Muscle layer of colon (tissue), 2 donors: ENCODE data around the gene PDE6B.

Experiments
- H3K27ac ChIP-seq: one replicate; pipeline ENCODE4 v1.7.0; 2013; ENCODE audit warnings: low read depth, mild to moderate bottlenecking, low read length, moderate library complexity
- H3K27me3 ChIP-seq, 2 donors: one replicate each; pipeline ENCODE4 v1.7.0; 2013; ENCODE audit warnings: low read length in 2 of 2, mild to moderate bottlenecking in 2 of 2; ENCODE audit not compliant: insufficient read depth in 2 of 2, control insufficient read depth in 1 of 2
- H3K36me3 ChIP-seq: one replicate; pipeline ENCODE4 v1.7.0; 2013; ENCODE audit warnings: mild to moderate bottlenecking, low read length; ENCODE audit not compliant: insufficient read depth
- H3K4me1 ChIP-seq: one replicate; pipeline ENCODE4 v1.7.0; 2013; ENCODE audit warnings: mild to moderate bottlenecking, low read length; ENCODE audit not compliant: insufficient read depth
- H3K4me3 ChIP-seq, 2 donors: one replicate each; pipeline ENCODE4 v1.7.0; 2013; ENCODE audit warnings: low read length in 2 of 2, low read depth in 1 of 2, mild to moderate bottlenecking in 1 of 2, moderate library complexity in 1 of 2
- H3K9ac ChIP-seq: one replicate; pipeline ENCODE4 v1.7.0; 2013; ENCODE audit warnings: low read length
- H3K9me3 ChIP-seq: one replicate; pipeline ENCODE4 v1.7.0; 2013; ENCODE audit warnings: mild to moderate bottlenecking, low read length
- donor health status: abdominal sarcoma.
- donor health status: Adenocarcinoma of cecum.

PDE6B gene

GRCh38 chr4:624705-625590 lies at the start of gene PDE6B:
Gene PDE6B, plus strand, starts transcription at chr4:625573. Its CDS starts 54 bp downstream, at chr4:625627.
- H3K4me3 ChIP-seq = no peak within 1 kb of the TSS
- no peak within 1 kb of the TSS for H3K9ac ChIP-seq
- no peak within 1 kb of the TSS for H3K27ac ChIP-seq
- no peaks in the 10 kb centered on the region for H3K9me3 ChIP-seq
- peaks cover 0 to 10% of the 10 kb centered on the region in 2 donors for H3K27me3 ChIP-seq
- H3K36me3 ChIP-seq = no peaks in the 10 kb centered on the region
- no peaks in the 10 kb centered on the region for H3K4me1 ChIP-seq

GRCh38 chr4:576245-576821 lies 49.0 kb upstream of the PDE6B start, which contains the start of gene TMEM271:
Gene TMEM271, minus strand, starts transcription at chr4:576295. Its CDS starts 233 bp downstream, at chr4:576062.
- no peak within 1 kb of the TSS for H3K4me3 ChIP-seq
- no peaks in the 10 kb centered on the region for H3K9me3 ChIP-seq
- no peak within 1 kb of the TSS for H3K9ac ChIP-seq
- H3K4me1 ChIP-seq = no peaks in the 10 kb centered on the region
- no peaks in the 10 kb centered on the region for H3K36me3 ChIP-seq
- peaks cover 18 to 61% of the 10 kb centered on the region in 2 donors for H3K27me3 ChIP-seq
- H3K27ac ChIP-seq = no peak within 1 kb of the TSS

GRCh38 chr4:576991-577498 lies 48.3 kb upstream of the PDE6B start:
- Histone ChIP-seq H3K4me3 (no peak overlapping the region), H3K4me1 (no peaks in the 10 kb centered on the region), H3K27ac (no peak overlapping the region), H3K27me3 (peaks cover 18 to 58% of the 10 kb centered on the region in 2 donors), H3K36me3 (no peaks in the 10 kb centered on the region), H3K9me3 (no peaks in the 10 kb centered on the region), H3K9ac (no peak overlapping the region)

- no peak overlapping the region for H3K4me3 ChIP-seq
- no peaks in the 10 kb centered on the region for H3K4me1 ChIP-seq
- no peak overlapping the region for H3K9ac ChIP-seq
- H3K27me3 ChIP-seq = peaks cover 18 to 50% of the 10 kb centered on the region in 2 donors
- no peaks in the 10 kb centered on the region for H3K36me3 ChIP-seq
- no peaks in the 10 kb centered on the region for H3K9me3 ChIP-seq
- no peak overlapping the region for H3K27ac ChIP-seq
Measured at GRCh38 chr4:577499-578450, 47.6 kb upstream of the PDE6B start.

- peaks cover 9 to 41% of the 10 kb centered on the region in 2 donors for H3K27me3 ChIP-seq
- no peak overlapping the region for H3K9ac ChIP-seq
- H3K27ac ChIP-seq = no peak overlapping the region
- H3K4me1 ChIP-seq = no peaks in the 10 kb centered on the region
- H3K4me3 ChIP-seq = no peak overlapping the region
- no peaks in the 10 kb centered on the region for H3K9me3 ChIP-seq
- no peaks in the 10 kb centered on the region for H3K36me3 ChIP-seq
Measured at GRCh38 chr4:578451-579443, 46.6 kb upstream of the PDE6B start.

GRCh38 chr4:579543-580175 lies 45.7 kb upstream of the PDE6B start:
- H3K27me3 ChIP-seq = peaks cover under 1 to 32% of the 10 kb centered on the region in 2 donors
- no peak overlapping the region for H3K4me3 ChIP-seq
- H3K4me1 ChIP-seq = no peaks in the 10 kb centered on the region
- H3K27ac ChIP-seq = no peak overlapping the region
- H3K36me3 ChIP-seq = no peaks in the 10 kb centered on the region
- H3K9me3 ChIP-seq = no peaks in the 10 kb centered on the region
- H3K9ac ChIP-seq = no peak overlapping the region

GRCh38 chr4:581181-581580 lies 44.2 kb upstream of the PDE6B start:
- Histone ChIP-seq H3K4me1 (no peaks in the 10 kb centered on the region), H3K4me3 (no peak overlapping the region), H3K9ac (no peak overlapping the region), H3K9me3 (no peaks in the 10 kb centered on the region), H3K27ac (no peak overlapping the region), H3K27me3 (peaks cover 0 to 29% of the 10 kb centered on the region in 2 donors), H3K36me3 (no peaks in the 10 kb centered on the region)

- Histone ChIP-seq H3K9ac (no peak overlapping the region), H3K36me3 (no peaks in the 10 kb centered on the region), H3K4me3 (no peak overlapping the region), H3K4me1 (no peaks in the 10 kb centered on the region), H3K9me3 (no peaks in the 10 kb centered on the region), H3K27ac (no peak overlapping the region), H3K27me3 (peaks cover 0 to 25% of the 10 kb centered on the region in 2 donors)
Measured at GRCh38 chr4:581753-582361, 43.5 kb upstream of the PDE6B start.

GRCh38 chr4:583820-584219 lies 41.6 kb upstream of the PDE6B start:
- Histone ChIP-seq H3K4me1 (no peaks in the 10 kb centered on the region), H3K9me3 (no peaks in the 10 kb centered on the region), H3K27ac (no peak overlapping the region), H3K36me3 (no peaks in the 10 kb centered on the region), H3K9ac (no peak overlapping the region), H3K27me3 (peaks cover 0 to 13% of the 10 kb centered on the region in 2 donors), H3K4me3 (no peak overlapping the region)
